Ovary (tissue), 9 donors: ENCODE measurements around the gene DNAI2. TPM values are rescaled to one million over a fixed set of nuclear protein-coding genes. Genes with fewer than 3 reads are reported as not detected.

Experiments used
- DNase-seq, 5 donors: peaks; one replicate each; pipeline ENCODE4 v3.0.0-alpha.2; 2019 to 2020
- H3K27ac ChIP-seq, 2 donors: fragments of 200-600 bp; one replicate each; pipeline versions ENCODE4 v1.5.1 to v1.8.0; 2019 to 2022
- H3K27me3 ChIP-seq: fragments of 200-600 bp; one replicate; pipeline ENCODE4 v1.8.0; 2022
- H3K36me3 ChIP-seq: fragments of 200-600 bp; sonication (generic); one replicate; pipeline ENCODE4 v1.5.1; 2019
- H3K4me1 ChIP-seq: one replicate; pipeline ENCODE4 v1.8.1; 2013; ENCODE audit warnings: mild to moderate bottlenecking, moderate library complexity; ENCODE audit not compliant: insufficient read depth
- H3K4me3 ChIP-seq: fragments of 200-600 bp; sonication (generic); one replicate; pipeline ENCODE4 v1.5.1; 2017
- H3K9me3 ChIP-seq, 2 donors: fragments of 200-600 bp in 1 of 2; sonication (generic) in 1 of 2; one replicate each; pipeline versions ENCODE4 v1.5.1 to v1.8.1; 2013 to 2019; ENCODE audit warnings: mild to moderate bottlenecking in 1 of 2, moderate library complexity in 1 of 2
- EP300 ChIP-seq: sonication (generic); formaldehyde crosslinking; IDR thresholded peaks from one replicate; pipeline ENCODE4 v1.6.1; 2017; ENCODE audit warnings: antibody characterized with exemption
- POLR2A ChIP-seq: fragments of 450-650 bp; IDR thresholded peaks from one replicate; pipeline ENCODE4 v1.6.1; 2017; ENCODE audit warnings: antibody characterized with exemption, mild to moderate bottlenecking, moderate library complexity
- WGBS, 3 donors: extraction: QIAGEN DNeasy Blood & Tissue Kit in 1 of 3; methylation state at CpG; one replicate each; pipeline versions ENCODE4 v1.1.5 to v1.1.7; 2013 to 2017; 5-methylcytosine and 5-hydroxymethylcytosine counted together
- intact Hi-C, 4 donors: fragments of 100-400 bp; cut with DNase I; formaldehyde crosslinking; loops; one replicate each; pipeline versions ENCODE4 v1.11.0 to v1.15.1; 2022 to 2023
- polyA plus RNA-seq, 2 donors: library from polyadenylated mRNA; stranded (reverse); fragments of 200-250 nt in 1 of 2; fragments of 350-450 nt in 1 of 2; fragmentation: Illumina TruSeq in 1 of 2; extraction: RNeasy Lipid Tissue Mini Kit (QIAGEN cat#74804) in 1 of 2; gene quantifications; one replicate each; pipeline ENCODE4 v1.2.3, GENCODE V29; 2013 to 2014
- total RNA-seq, 7 donors: library from RNA; depleted of rRNA in 2 of 7; stranded (reverse); fragments of >200 nt in 2 of 7; fragmentation: NEBNext Ultra II Directional in 3 of 7; extraction: Animal tissue kit (Norgen Biotek cat#: 25700) in 3 of 7; gene quantifications; one replicate each; pipeline versions ENCODE4 v1.1.0 to v1.2.4, GENCODE V29; 2016 to 2023
- TF ChIP-seq, protein P1 (sequence below), 3 donors: fragments of 450-650 bp in 2 of 3; fragments of 200-600 bp in 1 of 3; IDR thresholded peaks; one replicate each; pipeline versions ENCODE4 v1.5.1 to v1.8.0; 2016 to 2022; ENCODE audit warnings: antibody characterized with exemption in 3 of 3, mild to moderate bottlenecking in 1 of 3
- donor health status: DM: no; HTN: no; CAD: no; lungs with moderate emphysema.
- donor health status: DM: no; HTN: no; CAD: no.
- donor health status: Bipolar disorder and iron deficiency.
- donor health status: DM: yes; HTN: yes; CAD: no.
- donor health status: DM: no; HTN: no; CAD: no.
- donor health status: DM: yes; HTN: yes; CAD: no.

The DNAI2 gene
- total and polyA plus RNA-seq, 9 donors: 0.07 to 12.2 (median 0.66) TPM; not detected in 3

GRCh38 chr17:74339537-74340195 lies 65.6 kb downstream of the DNAI2 start:
- intact Hi-C loops: no loop called here
- TF ChIP-seq POLR2A (no peak), EP300 (no peak)
- TF ChIP-seq, protein P1, sequence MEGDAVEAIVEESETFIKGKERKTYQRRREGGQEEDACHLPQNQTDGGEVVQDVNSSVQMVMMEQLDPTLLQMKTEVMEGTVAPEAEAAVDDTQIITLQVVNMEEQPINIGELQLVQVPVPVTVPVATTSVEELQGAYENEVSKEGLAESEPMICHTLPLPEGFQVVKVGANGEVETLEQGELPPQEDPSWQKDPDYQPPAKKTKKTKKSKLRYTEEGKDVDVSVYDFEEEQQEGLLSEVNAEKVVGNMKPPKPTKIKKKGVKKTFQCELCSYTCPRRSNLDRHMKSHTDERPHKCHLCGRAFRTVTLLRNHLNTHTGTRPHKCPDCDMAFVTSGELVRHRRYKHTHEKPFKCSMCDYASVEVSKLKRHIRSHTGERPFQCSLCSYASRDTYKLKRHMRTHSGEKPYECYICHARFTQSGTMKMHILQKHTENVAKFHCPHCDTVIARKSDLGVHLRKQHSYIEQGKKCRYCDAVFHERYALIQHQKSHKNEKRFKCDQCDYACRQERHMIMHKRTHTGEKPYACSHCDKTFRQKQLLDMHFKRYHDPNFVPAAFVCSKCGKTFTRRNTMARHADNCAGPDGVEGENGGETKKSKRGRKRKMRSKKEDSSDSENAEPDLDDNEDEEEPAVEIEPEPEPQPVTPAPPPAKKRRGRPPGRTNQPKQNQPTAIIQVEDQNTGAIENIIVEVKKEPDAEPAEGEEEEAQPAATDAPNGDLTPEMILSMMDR (IDR thresholded peaks at IDR 0.05): no peak
- no peak overlapping the region for H3K27ac ChIP-seq
- H3K27me3 ChIP-seq: no peaks in the 10 kb centered on the region
- no peak for DNase-seq
- peaks cover 0 to 3% of the 10 kb centered on the region in 2 donors for H3K9me3 ChIP-seq
- H3K4me3 ChIP-seq: no peak overlapping the region
- no peaks in the 10 kb centered on the region for H3K36me3 ChIP-seq
- H3K4me1 ChIP-seq: no peaks in the 10 kb centered on the region
- 78 to 82% (median 78%) methylated on average over 19 of the region's 19 CpGs for WGBS, 3 donors

GRCh38 chr17:74340470-74341023 lies 66.5 kb downstream of the DNAI2 start:
- WGBS, 3 donors: 38 to 59% (median 42%) methylated on average over 13 of the region's 13 CpGs
- Histone ChIP-seq H3K27me3 (no peaks in the 10 kb centered on the region), H3K4me1 (no peaks in the 10 kb centered on the region), H3K4me3 (no peak overlapping the region), H3K36me3 (no peaks in the 10 kb centered on the region), H3K27ac (no peak overlapping the region), H3K9me3 (no peaks in the 10 kb centered on the region)
- no peak for DNase-seq
- intact Hi-C loops: no loop called here
- TF ChIP-seq EP300 (no peak), POLR2A (no peak)

- DNase-seq: no peak
- 56 to 67% (median 63%) methylated on average over 6 to 10 of the region's 10 CpGs for WGBS, 3 donors
- Histone ChIP-seq H3K27ac (no peak overlapping the region), H3K4me1 (no peaks in the 10 kb centered on the region), H3K9me3 (no peaks in the 10 kb centered on the region), H3K36me3 (no peaks in the 10 kb centered on the region), H3K4me3 (no peak overlapping the region), H3K27me3 (no peaks in the 10 kb centered on the region)
- intact Hi-C loops: no loop called here
- TF ChIP-seq, protein P1 (IDR thresholded peaks at IDR 0.05): no peak
- no peak for TF ChIP-seq POLR2A
- no peak for TF ChIP-seq EP300
Measured at GRCh38 chr17:74342224-74342623, 68.2 kb downstream of the DNAI2 start.

GRCh38 chr17:74343121-74343520 lies 69.1 kb downstream of the DNAI2 start:
- Histone ChIP-seq H3K27me3 (no peaks in the 10 kb centered on the region), H3K27ac (no peak overlapping the region), H3K4me1 (no peaks in the 10 kb centered on the region), H3K4me3 (no peak overlapping the region), H3K36me3 (no peaks in the 10 kb centered on the region), H3K9me3 (no peaks in the 10 kb centered on the region)
- TF ChIP-seq EP300 (no peak), POLR2A (no peak)
- TF ChIP-seq, protein P1 (IDR thresholded peaks at IDR 0.05): no peak
- intact Hi-C loops: no loop called here
- DNase-seq: no peak
- WGBS, 3 donors: 78 to 96% (median 95%) methylated on average over 7 to 8 of the region's 8 CpGs
